GM18907 (cell line): ENCODE results near the gene HTRA3.

Experiments used
- ATAC-seq: cut with Tn5 transposase; IDR thresholded peaks from one replicate; pipeline ENCODE4 v1.9.1; 2021; ENCODE audit warnings: mild to moderate bottlenecking, moderate library complexity; ENCODE audit not compliant: unreplicated experiment

HTRA3 gene

GRCh38 chr4:8352368-8353157 is 83.0 kb downstream of the HTRA3 start:
- ATAC-seq = no peak

DNA sequence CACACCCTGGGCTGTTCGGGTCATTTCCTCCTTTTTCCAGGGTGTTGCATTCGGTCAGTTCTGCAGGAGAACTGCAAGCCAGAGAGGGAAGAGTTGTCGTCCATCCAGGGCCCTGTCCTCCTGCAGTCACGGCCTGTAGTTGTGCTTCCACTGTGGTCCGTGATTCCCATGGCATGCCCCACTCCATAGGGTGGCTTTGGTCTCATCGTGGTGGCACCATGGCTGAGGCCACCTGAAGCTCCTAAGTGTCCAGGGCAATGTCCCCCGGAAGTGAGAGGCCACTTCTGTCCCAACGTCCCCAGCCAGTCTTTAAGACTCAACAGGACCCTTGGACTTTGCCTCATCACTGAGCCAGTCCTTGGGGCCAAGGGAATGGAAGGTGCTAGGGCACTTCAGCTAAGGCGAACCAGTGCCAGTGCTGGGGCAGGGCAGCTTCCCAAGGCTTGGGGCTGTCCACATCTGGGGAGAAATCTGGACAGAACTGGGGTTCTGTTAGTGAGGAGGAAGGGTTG is 83.7 kb downstream of the HTRA3 start:
- no peak for ATAC-seq

DNA sequence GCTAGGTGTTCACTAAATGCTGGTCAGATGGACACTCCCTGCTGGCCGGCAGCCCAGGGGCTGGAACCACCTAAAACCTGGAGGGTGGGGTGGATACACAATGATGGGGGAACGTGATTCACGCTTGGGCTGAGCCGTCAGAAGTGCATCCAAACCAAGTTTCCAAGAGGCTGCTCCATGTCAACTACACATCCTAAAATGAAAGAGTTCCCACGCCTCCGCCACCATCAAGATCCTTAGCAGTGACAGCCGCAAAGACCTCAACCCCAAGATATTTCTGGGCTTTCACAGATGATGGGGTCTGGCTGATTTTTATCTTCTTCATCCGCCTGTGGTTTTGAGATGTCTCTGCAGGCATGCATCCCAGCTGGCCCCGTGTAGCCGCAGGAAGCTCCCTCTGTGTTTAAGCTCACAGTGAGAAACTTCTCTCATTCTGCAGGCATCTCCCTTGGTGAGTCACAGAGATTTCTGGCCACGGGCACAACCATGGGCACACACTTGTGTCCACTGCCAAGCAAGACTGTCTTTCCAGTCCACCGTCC is 84.4 kb downstream of the HTRA3 start:
- no peak for ATAC-seq

GRCh38 chr4:8355306-8355705 is 85.8 kb downstream of the HTRA3 start:
- no peak for ATAC-seq

DNA sequence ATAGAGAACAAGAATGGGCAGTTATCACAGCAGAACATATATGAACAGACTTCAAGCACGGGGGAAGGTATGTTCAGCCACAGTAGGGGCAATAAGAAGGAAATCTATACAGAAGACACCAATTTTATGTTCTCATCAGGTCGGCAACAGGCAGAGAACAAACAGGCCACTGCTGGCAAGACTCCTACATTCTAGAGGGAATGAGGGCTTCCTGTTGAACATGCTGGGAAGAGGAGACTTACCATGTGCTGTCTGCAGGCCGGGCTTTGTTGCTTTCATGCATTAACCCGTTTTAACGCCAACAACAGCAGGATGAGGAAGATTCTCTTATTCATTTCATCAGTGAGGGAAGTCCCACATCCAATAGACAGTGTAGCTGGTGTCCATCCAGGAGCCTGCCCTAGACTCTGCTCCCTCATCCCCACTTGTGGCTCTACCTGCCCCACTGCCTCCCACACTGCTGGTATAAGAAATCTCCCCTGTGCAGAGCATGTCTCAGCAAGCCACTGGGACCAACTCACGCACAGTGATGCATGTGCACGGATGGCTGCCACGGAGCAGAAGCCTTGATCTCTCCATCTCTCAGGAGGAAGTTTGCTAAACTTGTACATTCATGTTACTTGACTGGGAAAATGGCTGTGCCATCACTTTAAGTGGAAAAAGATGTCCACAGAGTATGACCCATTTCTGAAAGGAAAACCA is 86.5 kb downstream of the HTRA3 start:
- ATAC-seq = no peak
